Prostate gland (tissue), 2 donors: Measurements from ENCODE around the gene DSCAM. TPM values are rescaled to one million over a fixed set of nuclear protein-coding genes. Genes with fewer than 3 reads are reported as not detected.

Source experiments
- DNase-seq: peaks from one replicate; pipeline ENCODE4 v3.0.0-alpha.2; 2019; ENCODE audit warnings: low spot score
- H3K27ac ChIP-seq, 2 donors: fragments of 200-600 bp; sonication (generic); 2 replicates each; pipeline ENCODE4 v1.5.1; 2017 to 2019
- H3K27me3 ChIP-seq: fragments of 200-600 bp; sonication (generic); replicated peaks from 2 replicates; pipeline ENCODE4 v1.5.1; 2019; ENCODE audit not compliant: insufficient read depth
- H3K36me3 ChIP-seq, 2 donors: fragments of 200-600 bp; sonication (generic); 1 replicate in 1 of 2; 2 replicates in 1 of 2; pipeline versions ENCODE4 v1.5.1 to v1.8.1; 2017 to 2019
- H3K4me1 ChIP-seq: fragments of 200-600 bp; sonication (generic); replicated peaks from 2 replicates; pipeline ENCODE4 v1.5.1; 2019
- H3K4me3 ChIP-seq, 2 donors: fragments of 200-600 bp; sonication (generic); 2 replicates each; pipeline ENCODE4 v1.5.1; 2017 to 2019
- H3K9me3 ChIP-seq: fragments of 200-600 bp; sonication (generic); 2 replicates; pipeline ENCODE4 v1.5.1; 2017
- CTCF ChIP-seq, 4 experiments: fragments of 200-600 bp in 2 of 4; fragments of 450-650 bp in 2 of 4; sonication (generic) in 2 of 4; IDR thresholded peaks; 1 replicate in 3 of 4; 2 replicates in 1 of 4; pipeline ENCODE4 v1.5.1; 2016 to 2019; ENCODE audit warnings: antibody characterized with exemption in 4 of 4, mild to moderate bottlenecking in 2 of 4, moderate library complexity in 2 of 4
- POLR2A ChIP-seq: fragments of 450-650 bp; IDR thresholded peaks from one replicate; pipeline ENCODE4 v1.6.1; 2016; ENCODE audit warnings: antibody characterized with exemption, mild to moderate bottlenecking
- POLR2AphosphoS5 ChIP-seq: sonication (generic); formaldehyde crosslinking; IDR thresholded peaks from one replicate; pipeline ENCODE4 v1.6.1; 2017; ENCODE audit warnings: antibody characterized with exemption
- WGBS: methylation state at CpG from one replicate; pipeline ENCODE4 v1.1.5; 2018; 5-methylcytosine and 5-hydroxymethylcytosine counted together
- intact Hi-C: fragments of 100-400 bp; cut with DNase I; formaldehyde crosslinking; loops from one replicate; pipeline ENCODE4 v1.14.2; 2022
- total RNA-seq, 2 donors: library from RNA; depleted of rRNA; stranded (reverse); fragments of >200 nt; gene quantifications; one replicate each; pipeline ENCODE4 v1.1.0, GENCODE V29; 2016

Gene DSCAM
- total RNA-seq, 2 donors from 2014 or later, result under 0.01 to 1.6 TPM

GRCh38 chr21:40200126-40200525 is 646.8 kb downstream of the DSCAM start:
- Histone ChIP-seq H3K27ac (no peak overlapping the region), H3K36me3 (no peaks in the 10 kb centered on the region), H3K9me3 (no peaks in the 10 kb centered on the region), H3K4me3 (no peak overlapping the region), H3K4me1 (no peaks in the 10 kb centered on the region), H3K27me3 (no peaks in the 10 kb centered on the region)
- intact Hi-C loops, result no loop called here
- no peak for TF ChIP-seq POLR2A
- no peak for TF ChIP-seq CTCF (IDR thresholded peaks at IDR 0.05)
- no peak for DNase-seq
- 87% methylated on average over 1 of the region's 1 CpG for WGBS

GRCh38 chr21:40194185-40194980 is 652.6 kb downstream of the DSCAM start:
- no peak for TF ChIP-seq POLR2A
- TF ChIP-seq CTCF (IDR thresholded peaks at IDR 0.05), result no peak
- no peak for TF ChIP-seq POLR2AphosphoS5
- no peak overlapping the region for H3K4me3 ChIP-seq
- intact Hi-C loops, result no loop called here

GRCh38 chr21:40191616-40192015 is 655.3 kb downstream of the DSCAM start:
- 81% methylated on average over 3 of the region's 3 CpGs for WGBS
- H3K27ac ChIP-seq, result no peak overlapping the region
- H3K36me3 ChIP-seq, result no peaks in the 10 kb centered on the region
- no peak overlapping the region for H3K4me3 ChIP-seq
- TF ChIP-seq POLR2AphosphoS5 (no peak), POLR2A (no peak), CTCF (IDR thresholded peaks at IDR 0.05) (no peak)
- intact Hi-C loops, result no loop called here
- no peaks in the 10 kb centered on the region for H3K9me3 ChIP-seq
- H3K4me1 ChIP-seq, result no peaks in the 10 kb centered on the region
- no peak for DNase-seq
- no peaks in the 10 kb centered on the region for H3K27me3 ChIP-seq

More at GRCh38 chr21:40194185-40194980, 652.6 kb downstream of the DSCAM start:
- Histone ChIP-seq H3K4me1 (no peaks in the 10 kb centered on the region), H3K9me3 (no peaks in the 10 kb centered on the region), H3K27me3 (no peaks in the 10 kb centered on the region), H3K36me3 (no peaks in the 10 kb centered on the region), H3K27ac (no peak overlapping the region)
- WGBS, result 74% methylated on average over 4 of the region's 4 CpGs
- no peak for DNase-seq

GRCh38 chr21:40191196-40191595 is 655.8 kb downstream of the DSCAM start:
- H3K4me3 ChIP-seq, result no peak overlapping the region
- H3K9me3 ChIP-seq, result no peaks in the 10 kb centered on the region
- H3K27ac ChIP-seq, result no peak overlapping the region
- no peaks in the 10 kb centered on the region for H3K4me1 ChIP-seq
- H3K27me3 ChIP-seq, result no peaks in the 10 kb centered on the region
- 91% methylated on average over 3 of the region's 3 CpGs for WGBS
- H3K36me3 ChIP-seq, result no peaks in the 10 kb centered on the region
- no peak for TF ChIP-seq CTCF (IDR thresholded peaks at IDR 0.05)
- no peak for TF ChIP-seq POLR2A
- TF ChIP-seq POLR2AphosphoS5, result no peak
- no peak for DNase-seq
- intact Hi-C loops, result no loop called here
